Measurements from ENCODE around the gene PALLD. TPM values are rescaled to one million over a fixed set of nuclear protein-coding genes. Genes with fewer than 3 reads are reported as not detected.

Gene PALLD
- polyA plus RNA-seq, 1 donor from 2014 or later, result 20.5 TPM

DNA sequence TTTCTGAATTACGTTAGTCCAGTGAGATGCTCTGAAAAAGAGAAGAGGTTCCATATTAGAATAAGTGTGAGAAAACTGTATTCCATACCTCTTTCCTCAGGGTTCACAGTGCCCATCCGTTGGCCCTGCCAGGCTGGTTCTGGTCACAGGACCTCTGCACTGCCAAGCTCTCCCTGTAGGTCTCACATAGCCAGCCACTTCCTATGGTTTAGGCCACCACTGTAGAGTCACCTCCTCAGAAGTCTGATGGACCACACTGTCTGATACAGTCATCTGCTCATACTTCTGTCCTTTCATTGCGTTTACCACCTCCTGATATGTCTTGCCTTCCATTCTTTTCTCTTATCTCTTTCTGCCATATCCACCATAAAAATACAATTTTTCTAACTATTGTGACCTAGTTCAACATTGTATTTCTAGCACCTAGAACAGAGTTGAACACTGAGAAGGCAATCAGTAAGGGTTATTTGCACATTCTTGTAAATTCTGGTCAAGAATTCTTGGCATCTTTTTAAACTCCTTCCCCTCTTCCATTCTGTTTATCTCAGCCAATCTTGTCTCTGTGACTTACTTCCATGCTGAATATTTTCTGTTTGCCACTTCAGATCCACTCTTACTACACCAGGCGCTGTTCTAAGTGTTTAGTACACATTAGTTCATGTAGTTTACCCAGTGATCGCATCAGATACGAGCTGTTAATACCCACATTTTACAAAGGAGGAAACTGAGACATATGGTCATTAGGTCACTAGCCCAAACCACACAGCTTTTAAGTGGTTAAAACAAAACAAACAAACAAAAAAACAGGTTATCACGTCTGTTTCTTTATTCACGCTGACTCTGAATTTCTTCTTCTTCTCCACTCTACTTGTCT lies 387.6 kb downstream of the PALLD start:
- no peaks in the 10 kb centered on the region for H3K27me3 ChIP-seq (ENCODE audit: insufficient read depth, low read depth, low read length)
- H3F3A ChIP-seq (ENCODE audit: insufficient read depth, low read length, poor library complexity, severe bottlenecking), result no peaks in the 10 kb centered on the region
- H3K4me2 ChIP-seq (ENCODE audit: low read length), result no peak overlapping the region
- H3K27ac ChIP-seq (ENCODE audit: low read length), result no peak overlapping the region
- H3K9me2 ChIP-seq (ENCODE audit: insufficient read depth, low read length), result no peaks in the 10 kb centered on the region
- H3K79me2 ChIP-seq (replicated peaks; ENCODE audit: insufficient read depth, low read length), result peaks cover 31% of the 10 kb centered on the region
- no peaks in the 10 kb centered on the region for H3K9me3 ChIP-seq (ENCODE audit: low read length)
- no peak overlapping the region for H3K4me3 ChIP-seq (ENCODE audit: low read length)
- no peaks in the 10 kb centered on the region for H4K20me1 ChIP-seq (ENCODE audit: insufficient read depth)
- TF ChIP-seq, protein P1, sequence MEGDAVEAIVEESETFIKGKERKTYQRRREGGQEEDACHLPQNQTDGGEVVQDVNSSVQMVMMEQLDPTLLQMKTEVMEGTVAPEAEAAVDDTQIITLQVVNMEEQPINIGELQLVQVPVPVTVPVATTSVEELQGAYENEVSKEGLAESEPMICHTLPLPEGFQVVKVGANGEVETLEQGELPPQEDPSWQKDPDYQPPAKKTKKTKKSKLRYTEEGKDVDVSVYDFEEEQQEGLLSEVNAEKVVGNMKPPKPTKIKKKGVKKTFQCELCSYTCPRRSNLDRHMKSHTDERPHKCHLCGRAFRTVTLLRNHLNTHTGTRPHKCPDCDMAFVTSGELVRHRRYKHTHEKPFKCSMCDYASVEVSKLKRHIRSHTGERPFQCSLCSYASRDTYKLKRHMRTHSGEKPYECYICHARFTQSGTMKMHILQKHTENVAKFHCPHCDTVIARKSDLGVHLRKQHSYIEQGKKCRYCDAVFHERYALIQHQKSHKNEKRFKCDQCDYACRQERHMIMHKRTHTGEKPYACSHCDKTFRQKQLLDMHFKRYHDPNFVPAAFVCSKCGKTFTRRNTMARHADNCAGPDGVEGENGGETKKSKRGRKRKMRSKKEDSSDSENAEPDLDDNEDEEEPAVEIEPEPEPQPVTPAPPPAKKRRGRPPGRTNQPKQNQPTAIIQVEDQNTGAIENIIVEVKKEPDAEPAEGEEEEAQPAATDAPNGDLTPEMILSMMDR (IDR thresholded peaks at IDR 0.05; ENCODE audit: poor library complexity, severe bottlenecking), result no peak
- no peak for TF ChIP-seq EP300 (conservative IDR thresholded peaks at IDR 0.05; ENCODE audit: poor library complexity, severe bottlenecking)
- H3K36me3 ChIP-seq (ENCODE audit: insufficient read depth, low read length), result peaks cover 8% of the 10 kb centered on the region
- H2AFZ ChIP-seq (ENCODE audit: low read depth, low read length), result no peak overlapping the region
- H3K9ac ChIP-seq (ENCODE audit: low read length), result no peak overlapping the region

DNA sequence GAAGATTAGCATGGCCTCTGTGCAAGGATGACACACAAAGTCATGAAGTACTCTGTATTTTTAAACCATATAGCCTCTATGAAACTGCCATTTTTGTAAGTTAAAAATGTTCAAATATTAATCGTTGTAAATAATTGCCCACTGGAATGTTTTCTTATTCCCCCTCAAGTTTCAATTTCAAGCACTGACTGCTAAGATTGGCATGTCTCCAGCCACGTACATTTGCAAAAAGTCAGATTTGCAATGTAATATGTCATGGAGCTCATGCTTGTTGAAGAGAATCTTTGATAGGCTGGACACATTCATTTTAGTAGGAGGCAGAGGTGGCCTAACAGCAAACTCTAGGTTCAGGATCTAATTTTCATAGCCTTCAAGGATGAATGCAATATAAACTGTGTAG lies 388.5 kb downstream of the PALLD start:
- no peak overlapping the region for H3K4me3 ChIP-seq (ENCODE audit: low read length)
- TF ChIP-seq, protein P1 (IDR thresholded peaks at IDR 0.05; ENCODE audit: poor library complexity, severe bottlenecking), result no peak
- no peak overlapping the region for H3K4me2 ChIP-seq (ENCODE audit: low read length)
- H4K20me1 ChIP-seq (ENCODE audit: insufficient read depth), result no peaks in the 10 kb centered on the region
- H3K9me2 ChIP-seq (ENCODE audit: insufficient read depth, low read length), result no peaks in the 10 kb centered on the region
- no peak overlapping the region for H3K9ac ChIP-seq (ENCODE audit: low read length)
- no peak overlapping the region for H3K27ac ChIP-seq (ENCODE audit: low read length)
- no peaks in the 10 kb centered on the region for H3F3A ChIP-seq (ENCODE audit: insufficient read depth, low read length, poor library complexity, severe bottlenecking)
- peaks cover 22% of the 10 kb centered on the region for H3K79me2 ChIP-seq (replicated peaks; ENCODE audit: insufficient read depth, low read length)
- H3K9me3 ChIP-seq (ENCODE audit: low read length), result no peaks in the 10 kb centered on the region
- no peak overlapping the region for H2AFZ ChIP-seq (ENCODE audit: low read depth, low read length)
- no peaks in the 10 kb centered on the region for H3K27me3 ChIP-seq (ENCODE audit: insufficient read depth, low read depth, low read length)
- H3K36me3 ChIP-seq (ENCODE audit: insufficient read depth, low read length), result peaks cover 8% of the 10 kb centered on the region

DNA sequence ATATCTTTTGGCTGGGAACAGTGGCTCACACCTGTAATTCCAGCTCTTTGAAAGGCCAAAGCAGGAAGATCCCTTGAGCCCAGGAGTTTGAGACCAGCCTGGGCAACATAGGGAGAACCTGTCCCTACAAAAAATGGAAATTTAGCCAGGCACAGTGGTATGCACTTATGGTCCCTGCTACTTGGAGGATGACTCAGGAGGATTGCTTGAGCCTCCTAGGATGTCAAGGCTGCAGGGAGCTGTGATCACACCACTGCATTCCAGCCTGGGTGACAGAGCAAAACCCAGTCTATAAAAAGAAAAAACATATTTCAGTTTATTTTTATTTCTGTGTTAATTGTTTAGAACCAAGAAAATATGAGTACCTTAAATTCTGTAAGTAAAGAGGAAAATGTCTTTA lies 389.5 kb downstream of the PALLD start:
- Histone ChIP-seq H3K79me2 (replicated peaks; ENCODE audit: insufficient read depth, low read length) (peaks cover 22% of the 10 kb centered on the region), H2AFZ (ENCODE audit: low read depth, low read length) (no peak overlapping the region), H3K36me3 (ENCODE audit: insufficient read depth, low read length) (peaks cover 8% of the 10 kb centered on the region), H3K9me3 (ENCODE audit: low read length) (no peaks in the 10 kb centered on the region), H3K9me2 (ENCODE audit: insufficient read depth, low read length) (no peaks in the 10 kb centered on the region), H3F3A (ENCODE audit: insufficient read depth, low read length, poor library complexity, severe bottlenecking) (no peaks in the 10 kb centered on the region), H3K9ac (ENCODE audit: low read length) (no peak overlapping the region), H3K27ac (ENCODE audit: low read length) (no peak overlapping the region), H3K27me3 (ENCODE audit: insufficient read depth, low read depth, low read length) (no peaks in the 10 kb centered on the region), H3K4me2 (ENCODE audit: low read length) (no peak overlapping the region), H4K20me1 (ENCODE audit: insufficient read depth) (no peaks in the 10 kb centered on the region), H3K4me3 (ENCODE audit: low read length) (no peak overlapping the region)
- no peak for TF ChIP-seq EP300 (conservative IDR thresholded peaks at IDR 0.05; ENCODE audit: poor library complexity, severe bottlenecking)
- TF ChIP-seq, protein P2, sequence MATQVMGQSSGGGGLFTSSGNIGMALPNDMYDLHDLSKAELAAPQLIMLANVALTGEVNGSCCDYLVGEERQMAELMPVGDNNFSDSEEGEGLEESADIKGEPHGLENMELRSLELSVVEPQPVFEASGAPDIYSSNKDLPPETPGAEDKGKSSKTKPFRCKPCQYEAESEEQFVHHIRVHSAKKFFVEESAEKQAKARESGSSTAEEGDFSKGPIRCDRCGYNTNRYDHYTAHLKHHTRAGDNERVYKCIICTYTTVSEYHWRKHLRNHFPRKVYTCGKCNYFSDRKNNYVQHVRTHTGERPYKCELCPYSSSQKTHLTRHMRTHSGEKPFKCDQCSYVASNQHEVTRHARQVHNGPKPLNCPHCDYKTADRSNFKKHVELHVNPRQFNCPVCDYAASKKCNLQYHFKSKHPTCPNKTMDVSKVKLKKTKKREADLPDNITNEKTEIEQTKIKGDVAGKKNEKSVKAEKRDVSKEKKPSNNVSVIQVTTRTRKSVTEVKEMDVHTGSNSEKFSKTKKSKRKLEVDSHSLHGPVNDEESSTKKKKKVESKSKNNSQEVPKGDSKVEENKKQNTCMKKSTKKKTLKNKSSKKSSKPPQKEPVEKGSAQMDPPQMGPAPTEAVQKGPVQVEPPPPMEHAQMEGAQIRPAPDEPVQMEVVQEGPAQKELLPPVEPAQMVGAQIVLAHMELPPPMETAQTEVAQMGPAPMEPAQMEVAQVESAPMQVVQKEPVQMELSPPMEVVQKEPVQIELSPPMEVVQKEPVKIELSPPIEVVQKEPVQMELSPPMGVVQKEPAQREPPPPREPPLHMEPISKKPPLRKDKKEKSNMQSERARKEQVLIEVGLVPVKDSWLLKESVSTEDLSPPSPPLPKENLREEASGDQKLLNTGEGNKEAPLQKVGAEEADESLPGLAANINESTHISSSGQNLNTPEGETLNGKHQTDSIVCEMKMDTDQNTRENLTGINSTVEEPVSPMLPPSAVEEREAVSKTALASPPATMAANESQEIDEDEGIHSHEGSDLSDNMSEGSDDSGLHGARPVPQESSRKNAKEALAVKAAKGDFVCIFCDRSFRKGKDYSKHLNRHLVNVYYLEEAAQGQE (IDR thresholded peaks at IDR 0.05; ENCODE audit: borderline replicate concordance), result no peak
- TF ChIP-seq TAF1 (IDR thresholded peaks at IDR 0.05; ENCODE audit: low read depth), result no peak
- no peak for TF ChIP-seq EZH2 (IDR thresholded peaks at IDR 0.05; ENCODE audit: borderline replicate concordance, insufficient read depth, low read length, poor library complexity, severe bottlenecking)
- TF ChIP-seq POLR2AphosphoS5 (IDR thresholded peaks at IDR 0.05), result no peak
- TF ChIP-seq RAD21 (conservative IDR thresholded peaks at IDR 0.05), result no peak
- no peak for TF ChIP-seq MXI1 (conservative IDR thresholded peaks at IDR 0.05; ENCODE audit: poor library complexity, severe bottlenecking)
- TF ChIP-seq, protein P1 (IDR thresholded peaks at IDR 0.05; ENCODE audit: poor library complexity, severe bottlenecking), result no peak
- TF ChIP-seq SMC3 (conservative IDR thresholded peaks at IDR 0.05; ENCODE audit: poor library complexity), result no peak
